ENCODE results near the gene CHEK1. TPM values are rescaled to one million over a fixed set of nuclear protein-coding genes. Genes with fewer than 3 reads are reported as not detected.
A peak's percentile ranks its signal among the peaks of the same experiment; 100 is the strongest.

The CHEK1 gene
- total RNA-seq, 1 donor from 2014 or later, result 106 TPM

- H3K36me3 Mint-ChIP-seq (ENCODE audit: low read depth), result no peaks in the 10 kb centered on the region
- peak; percentile 93 for DNase-seq (ENCODE audit: low read depth, low spot score)
- H3K4me3 Mint-ChIP-seq, result peak overlapping the region; percentile 93
- TF ChIP-seq, protein P1, sequence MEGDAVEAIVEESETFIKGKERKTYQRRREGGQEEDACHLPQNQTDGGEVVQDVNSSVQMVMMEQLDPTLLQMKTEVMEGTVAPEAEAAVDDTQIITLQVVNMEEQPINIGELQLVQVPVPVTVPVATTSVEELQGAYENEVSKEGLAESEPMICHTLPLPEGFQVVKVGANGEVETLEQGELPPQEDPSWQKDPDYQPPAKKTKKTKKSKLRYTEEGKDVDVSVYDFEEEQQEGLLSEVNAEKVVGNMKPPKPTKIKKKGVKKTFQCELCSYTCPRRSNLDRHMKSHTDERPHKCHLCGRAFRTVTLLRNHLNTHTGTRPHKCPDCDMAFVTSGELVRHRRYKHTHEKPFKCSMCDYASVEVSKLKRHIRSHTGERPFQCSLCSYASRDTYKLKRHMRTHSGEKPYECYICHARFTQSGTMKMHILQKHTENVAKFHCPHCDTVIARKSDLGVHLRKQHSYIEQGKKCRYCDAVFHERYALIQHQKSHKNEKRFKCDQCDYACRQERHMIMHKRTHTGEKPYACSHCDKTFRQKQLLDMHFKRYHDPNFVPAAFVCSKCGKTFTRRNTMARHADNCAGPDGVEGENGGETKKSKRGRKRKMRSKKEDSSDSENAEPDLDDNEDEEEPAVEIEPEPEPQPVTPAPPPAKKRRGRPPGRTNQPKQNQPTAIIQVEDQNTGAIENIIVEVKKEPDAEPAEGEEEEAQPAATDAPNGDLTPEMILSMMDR (conservative IDR thresholded peaks at IDR 0.05), result no peak
- peaks cover 28% of the 10 kb centered on the region for H3K4me1 Mint-ChIP-seq
- H3K27me3 Mint-ChIP-seq (ENCODE audit: low read depth), result peaks cover 2% of the 10 kb centered on the region
- H3K27ac Mint-ChIP-seq (ENCODE audit: unreplicated experiment), result peak overlapping the region; percentile 96
- no peaks in the 10 kb centered on the region for H3K9me3 Mint-ChIP-seq
Observed at GRCh38 chr11:125625630-125626287, 796 bp downstream of the CHEK1 start.

DNA sequence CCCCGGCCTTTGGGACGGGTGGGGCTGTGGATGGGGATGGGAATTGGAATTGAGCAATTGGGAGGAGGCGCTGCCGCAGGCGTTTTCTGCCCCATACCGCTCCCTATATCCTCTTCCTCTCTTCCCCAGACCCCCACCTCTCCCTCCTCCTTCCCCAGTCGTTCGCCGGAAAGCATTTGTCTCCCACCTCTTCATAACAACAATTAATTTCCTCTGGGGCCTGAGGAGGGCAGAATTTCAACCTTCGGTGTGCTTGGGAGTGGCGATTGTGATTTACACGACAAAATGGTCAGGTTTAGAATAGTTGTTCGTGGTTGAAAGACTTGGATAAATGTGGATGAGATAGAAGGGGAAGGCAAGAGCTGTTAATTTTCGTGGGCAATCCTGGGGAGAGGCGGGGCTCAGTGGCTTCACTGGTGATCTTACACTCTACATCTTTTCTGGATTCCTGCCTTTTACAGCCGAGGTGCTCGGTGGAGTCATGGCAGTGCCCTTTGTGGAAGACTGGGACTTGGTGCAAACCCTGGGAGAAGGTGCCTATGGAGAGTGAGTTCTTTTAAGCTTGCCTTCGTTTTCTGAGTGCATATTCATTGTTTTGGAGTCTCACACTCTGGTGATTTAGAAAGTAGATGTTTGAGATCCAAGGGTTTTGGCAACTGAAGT lies 1.5 kb downstream of the CHEK1 start:
- no peaks in the 10 kb centered on the region for H3K9me3 Mint-ChIP-seq
- no peak for DNase-seq (ENCODE audit: low read depth, low spot score)
- H3K27ac Mint-ChIP-seq (ENCODE audit: unreplicated experiment), result peak overlapping the region; percentile 90
- H3K36me3 Mint-ChIP-seq (ENCODE audit: low read depth), result no peaks in the 10 kb centered on the region
- peaks cover 2% of the 10 kb centered on the region for H3K27me3 Mint-ChIP-seq (ENCODE audit: low read depth)
- H3K4me1 Mint-ChIP-seq, result peaks cover 28% of the 10 kb centered on the region
- TF ChIP-seq, protein P1 (conservative IDR thresholded peaks at IDR 0.05), result peak; percentile 40
- peak overlapping the region; percentile 93 for H3K4me3 Mint-ChIP-seq

GRCh38 chr11:125627236-125627910 lies 2.4 kb downstream of the CHEK1 start:
- Mint-ChIP-seq H3K36me3 (ENCODE audit: low read depth) (no peaks in the 10 kb centered on the region), H3K27me3 (ENCODE audit: low read depth) (peaks cover 2% of the 10 kb centered on the region), H3K4me3 (peak overlapping the region; percentile 93), H3K27ac (ENCODE audit: unreplicated experiment) (no peak overlapping the region), H3K9me3 (no peaks in the 10 kb centered on the region), H3K4me1 (peaks cover 28% of the 10 kb centered on the region)
- no peak for DNase-seq (ENCODE audit: low read depth, low spot score)
- TF ChIP-seq, protein P1 (conservative IDR thresholded peaks at IDR 0.05), result no peak

DNA sequence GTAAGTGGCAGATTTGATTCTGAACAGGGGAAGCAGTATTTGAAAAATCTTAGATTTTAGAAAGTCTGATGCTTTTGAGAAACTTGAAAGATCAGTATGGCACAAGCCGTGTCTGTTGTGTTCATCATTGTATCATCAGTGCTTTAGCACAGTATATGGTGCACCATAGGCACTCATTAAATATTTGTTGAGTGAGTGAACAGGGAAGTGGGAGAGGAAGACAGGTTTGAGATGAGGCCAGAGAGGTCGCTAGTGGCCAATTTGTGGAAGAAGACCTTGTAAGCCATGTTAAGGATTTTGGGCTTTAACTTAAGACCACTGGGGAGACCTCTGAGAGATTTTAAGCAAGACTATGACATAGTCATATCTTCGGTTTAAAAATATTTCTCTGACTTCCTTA lies 12.9 kb downstream of the CHEK1 start:
- H3K27me3 Mint-ChIP-seq (ENCODE audit: low read depth), result no peaks in the 10 kb centered on the region
- H3K27ac Mint-ChIP-seq (ENCODE audit: unreplicated experiment), result no peak overlapping the region
- H3K4me1 Mint-ChIP-seq, result no peaks in the 10 kb centered on the region
- no peaks in the 10 kb centered on the region for H3K9me3 Mint-ChIP-seq
- H3K4me3 Mint-ChIP-seq, result no peak overlapping the region
- TF ChIP-seq, protein P1 (conservative IDR thresholded peaks at IDR 0.05), result no peak
- peaks cover 29% of the 10 kb centered on the region for H3K36me3 Mint-ChIP-seq (ENCODE audit: low read depth)
- no peak for DNase-seq (ENCODE audit: low read depth, low spot score)

- H3K36me3 Mint-ChIP-seq (ENCODE audit: low read depth), result peaks cover 29% of the 10 kb centered on the region
- TF ChIP-seq, protein P1 (conservative IDR thresholded peaks at IDR 0.05), result no peak
- H3K4me3 Mint-ChIP-seq, result no peak overlapping the region
- H3K9me3 Mint-ChIP-seq, result no peaks in the 10 kb centered on the region
- DNase-seq (ENCODE audit: low read depth, low spot score), result no peak
- no peaks in the 10 kb centered on the region for H3K27me3 Mint-ChIP-seq (ENCODE audit: low read depth)
- no peaks in the 10 kb centered on the region for H3K4me1 Mint-ChIP-seq
- H3K27ac Mint-ChIP-seq (ENCODE audit: unreplicated experiment), result no peak overlapping the region
Observed at GRCh38 chr11:125638315-125638714, 13.4 kb downstream of the CHEK1 start.
